ENCODE measurements around the gene FGFR2.
"Not testable (repeated sequence)": the region's sequence is repeated elsewhere in the genome, so short reads cannot be mapped to it uniquely, and the experiment has no call there.

The FGFR2 gene

DNA sequence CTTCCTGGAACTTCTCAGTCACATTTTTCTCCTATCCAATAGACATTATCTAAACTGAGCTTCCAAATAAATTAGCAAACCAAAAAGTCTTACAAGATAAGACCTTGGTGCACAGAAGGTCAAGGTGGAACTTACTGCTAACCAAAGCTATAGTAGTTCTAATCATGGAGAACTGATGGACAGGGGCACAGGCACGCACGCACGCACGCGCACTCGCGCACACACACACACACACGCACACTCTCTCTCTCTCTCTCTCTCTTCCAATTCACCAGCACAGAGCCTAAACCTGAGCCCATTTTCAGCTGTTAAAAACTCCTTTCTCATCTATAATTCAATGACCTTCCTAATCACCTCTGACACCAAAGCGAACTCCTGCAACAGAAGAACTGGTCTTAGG, 7.5 kb downstream of the FGFR2 start:
- no peak for DNase-seq (ENCODE audit: low read depth)

DNA sequence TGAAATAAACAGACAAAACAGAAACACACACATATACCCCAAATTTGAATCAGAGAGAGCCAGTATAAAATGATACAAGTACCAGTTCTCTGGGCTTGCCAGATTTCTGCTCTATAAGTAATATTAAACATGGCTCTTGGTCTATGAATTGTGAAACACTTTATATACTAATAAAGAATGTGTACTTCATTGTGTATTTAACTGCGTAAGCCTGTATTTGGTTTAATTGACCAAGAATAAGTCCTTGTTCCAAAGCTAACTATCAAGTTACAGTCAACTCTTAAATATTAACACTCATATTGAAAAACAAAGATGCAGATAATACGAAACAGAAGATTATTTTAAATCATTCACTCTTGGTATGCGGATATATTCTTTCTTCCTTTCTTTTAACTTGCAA, 8.7 kb downstream of the FGFR2 start:
- no peak for DNase-seq (ENCODE audit: low read depth)

DNA sequence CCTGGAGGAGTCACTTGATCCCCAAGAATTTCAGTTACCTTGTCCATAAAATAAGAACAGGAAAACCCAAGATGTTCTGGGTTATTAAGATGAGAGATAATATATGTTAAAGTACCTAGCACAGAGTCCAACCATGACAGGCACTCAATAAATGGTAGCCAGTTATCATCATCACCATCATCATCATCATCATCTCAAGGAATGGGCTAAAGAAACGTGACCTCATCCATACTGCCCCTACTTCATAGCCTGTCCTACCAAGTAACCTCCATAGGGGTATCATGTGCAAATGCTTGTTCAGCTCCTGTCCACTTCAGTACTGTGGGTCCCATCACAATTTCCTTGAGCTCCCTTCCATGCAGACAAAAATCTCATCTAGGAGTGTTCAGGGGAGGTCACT, 14.4 kb downstream of the FGFR2 start:
- no peak for DNase-seq (ENCODE audit: low read depth)

DNA sequence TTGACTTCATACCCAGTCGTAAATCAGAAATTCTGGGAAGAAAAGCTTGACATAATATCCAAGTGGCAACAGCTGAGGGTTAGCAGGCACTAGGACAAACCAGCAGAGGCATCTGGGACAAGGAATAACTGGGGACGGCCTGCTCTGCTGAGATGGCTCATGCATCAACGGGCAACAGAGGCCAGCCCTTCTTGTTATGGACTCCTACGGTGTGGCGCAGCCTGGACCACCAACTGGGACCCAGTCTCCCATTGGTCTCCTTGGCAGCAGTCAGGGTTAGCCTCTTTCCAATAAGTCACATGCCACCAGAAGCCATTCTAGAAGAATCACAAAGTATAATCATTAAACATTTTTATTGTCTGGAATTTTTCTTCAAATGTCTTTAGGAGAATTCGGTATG, 15.0 kb downstream of the FGFR2 start:
- no peak for DNase-seq (ENCODE audit: low read depth)

DNA sequence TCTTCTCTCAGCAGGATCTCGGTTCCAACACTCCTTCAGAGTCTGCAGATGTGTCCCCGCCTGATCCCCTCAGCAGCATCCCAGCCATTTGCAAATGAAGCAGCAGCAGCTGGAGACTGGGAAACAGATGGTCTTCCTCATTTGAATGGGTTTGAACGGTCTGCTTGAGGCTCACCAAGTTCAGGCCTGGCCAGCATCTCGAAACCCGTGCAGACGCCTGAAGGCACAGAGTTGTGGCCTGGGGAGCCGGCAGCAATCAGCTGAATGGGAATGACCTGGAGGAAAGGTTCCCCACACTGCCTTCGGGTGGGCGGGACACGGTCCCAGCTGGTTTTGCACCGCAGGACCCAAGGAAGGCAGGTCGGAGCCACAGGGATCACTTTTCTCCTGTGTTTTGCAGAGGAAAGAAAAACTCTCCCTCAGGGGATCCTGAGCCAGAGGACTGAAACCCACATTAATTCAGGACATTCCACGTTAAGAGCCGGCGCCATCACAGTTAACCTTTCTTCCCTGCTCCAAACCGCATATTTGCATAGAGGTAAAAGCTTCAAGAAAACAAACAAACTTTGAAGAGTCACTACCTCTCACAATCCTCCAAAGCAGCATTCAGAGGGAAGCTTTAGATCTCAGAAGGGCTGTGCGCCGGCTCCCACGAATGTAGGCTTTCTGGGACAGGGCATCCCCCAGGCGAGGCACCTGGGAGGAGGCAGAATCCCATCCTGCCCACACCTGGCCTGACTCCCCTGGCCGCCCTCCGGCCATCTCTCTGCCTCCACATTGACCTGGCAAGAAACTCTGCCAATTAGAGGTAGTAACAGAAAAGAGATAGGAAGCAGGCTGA, 17.7 kb downstream of the FGFR2 start:
- DNase-seq (ENCODE audit: low read depth): no peak

DNA sequence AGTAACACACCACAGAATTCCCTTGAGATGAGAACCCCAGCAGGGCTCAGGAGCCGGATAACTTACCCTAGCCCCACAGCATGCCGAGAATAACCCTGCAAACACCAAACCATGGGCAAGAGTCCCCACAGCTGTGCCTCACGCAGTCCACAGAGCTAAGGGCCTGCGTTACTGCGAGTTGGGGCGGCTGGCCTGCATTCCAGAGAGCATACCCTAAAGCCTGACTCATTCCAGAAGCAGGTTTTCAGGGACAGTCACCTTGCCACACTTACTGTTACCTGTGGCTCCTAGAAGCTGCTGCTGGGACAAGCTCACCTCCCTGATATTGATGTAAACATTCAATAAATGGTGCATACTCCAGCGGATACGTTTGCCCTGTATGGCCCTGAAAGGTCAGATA, 18.6 kb downstream of the FGFR2 start:
- no peak for DNase-seq (ENCODE audit: low read depth)

DNA sequence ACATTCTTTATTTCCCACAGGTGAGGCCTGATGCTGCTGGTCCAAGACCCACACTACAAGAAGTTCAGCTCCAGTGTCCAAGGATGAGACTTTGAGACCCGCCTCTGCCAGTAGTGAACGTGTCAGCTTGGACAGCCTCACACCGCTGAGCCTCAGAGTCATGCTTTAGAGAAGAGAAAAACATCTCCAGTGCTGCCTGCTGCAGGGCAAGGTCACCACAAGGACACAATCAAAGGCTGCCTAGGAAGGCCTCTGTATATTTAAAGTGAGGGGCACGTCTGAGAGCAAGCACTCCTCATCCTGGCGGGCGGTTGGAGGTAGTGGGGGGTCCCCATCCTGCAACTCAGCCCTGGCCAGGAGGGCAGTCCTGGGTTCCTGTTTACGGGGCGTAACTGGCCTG, 19.3 kb downstream of the FGFR2 start:
- DNase-seq (ENCODE audit: low read depth): no peak

DNA sequence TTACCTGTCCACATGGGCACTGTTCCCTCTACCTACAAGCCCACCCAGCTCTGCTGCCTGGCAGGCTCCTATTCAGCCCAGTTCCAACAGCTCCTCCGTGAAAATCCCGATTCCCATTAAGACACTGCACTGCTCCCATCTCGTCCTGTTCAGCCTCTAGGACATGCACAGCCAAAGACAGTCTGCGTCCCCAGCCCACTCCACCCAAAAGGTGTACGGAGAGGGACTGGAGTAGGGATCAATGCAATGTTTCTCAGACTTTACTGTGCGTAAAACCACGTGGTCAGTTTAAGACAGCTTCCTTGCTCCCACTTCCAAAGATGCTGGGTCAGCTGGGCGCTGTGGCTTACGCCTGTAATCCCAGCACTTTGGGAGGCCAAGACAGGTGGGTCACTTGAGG, 19.9 kb downstream of the FGFR2 start:
- no peak for DNase-seq (ENCODE audit: low read depth)

DNA sequence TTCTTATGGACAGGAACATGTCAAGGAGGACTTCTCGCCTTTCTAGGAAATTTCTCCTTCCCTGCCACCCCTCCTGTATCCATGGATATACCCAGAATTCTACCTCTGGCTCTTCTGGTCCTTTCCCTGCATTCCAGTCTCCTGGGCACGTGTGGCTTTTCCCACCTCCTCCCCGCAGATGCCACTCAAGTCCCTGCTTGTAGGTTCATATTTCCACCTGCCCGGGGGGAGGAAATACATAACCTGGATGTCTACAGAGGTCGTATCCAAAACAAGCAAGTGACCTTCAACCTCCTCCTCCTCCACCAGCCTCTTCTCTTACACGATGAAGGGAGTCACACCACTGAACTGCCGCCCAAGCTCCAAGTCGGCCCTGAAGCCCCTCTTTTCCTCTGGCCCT, 20.7 kb downstream of the FGFR2 start:
- no peak for DNase-seq (ENCODE audit: low read depth)

DNA sequence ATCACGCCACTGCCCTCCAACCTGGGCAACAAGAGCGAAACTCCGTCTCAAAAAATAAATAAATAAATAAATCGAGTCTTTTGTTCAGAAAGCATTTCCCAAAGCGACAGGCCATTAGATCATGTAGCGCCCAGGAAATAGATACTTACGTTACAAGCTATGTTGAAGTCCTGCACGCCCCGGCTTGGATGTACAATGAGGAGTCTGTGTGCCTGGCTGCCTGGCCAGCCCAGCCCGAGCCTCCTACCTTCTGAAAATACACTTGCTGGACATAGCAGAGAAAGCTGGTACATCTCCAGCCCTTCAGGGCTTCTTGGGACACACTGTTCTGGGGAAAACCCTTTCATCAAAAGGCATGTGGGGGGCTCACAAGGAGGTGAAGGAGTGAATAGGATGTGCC, 22.1 kb downstream of the FGFR2 start:
- DNase-seq (ENCODE audit: low read depth): no peak

DNA sequence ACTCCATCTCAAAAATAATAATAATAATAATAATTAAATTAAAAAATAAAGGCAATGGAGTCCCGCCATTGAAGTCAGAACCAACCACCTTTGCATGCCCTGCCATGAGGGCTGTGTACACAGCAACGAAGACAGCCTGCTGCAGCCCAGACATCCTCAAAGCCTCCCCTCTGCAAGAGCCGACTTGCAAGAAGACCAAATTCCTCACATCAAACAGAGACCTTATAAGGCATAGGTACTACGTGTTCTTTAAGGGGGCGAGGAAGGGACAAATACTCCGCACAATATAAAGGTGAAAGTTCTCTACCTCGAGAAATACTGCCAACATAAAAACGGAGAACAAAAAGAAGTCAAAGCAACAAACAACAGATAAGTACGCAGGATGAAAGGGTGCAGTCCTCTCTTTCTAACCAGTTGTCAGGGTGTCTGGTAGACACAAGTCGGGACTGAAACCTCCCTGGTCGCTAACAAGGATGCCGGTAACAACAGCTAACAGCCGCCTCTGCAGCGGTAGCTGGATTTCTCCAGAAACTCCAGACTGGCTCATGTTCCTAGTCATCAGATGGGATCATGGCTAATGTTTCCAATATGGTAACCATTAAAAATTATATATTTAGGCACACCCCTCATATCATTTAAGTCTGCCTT, 23.6 kb downstream of the FGFR2 start:
- no peak for DNase-seq (ENCODE audit: low read depth)

DNA sequence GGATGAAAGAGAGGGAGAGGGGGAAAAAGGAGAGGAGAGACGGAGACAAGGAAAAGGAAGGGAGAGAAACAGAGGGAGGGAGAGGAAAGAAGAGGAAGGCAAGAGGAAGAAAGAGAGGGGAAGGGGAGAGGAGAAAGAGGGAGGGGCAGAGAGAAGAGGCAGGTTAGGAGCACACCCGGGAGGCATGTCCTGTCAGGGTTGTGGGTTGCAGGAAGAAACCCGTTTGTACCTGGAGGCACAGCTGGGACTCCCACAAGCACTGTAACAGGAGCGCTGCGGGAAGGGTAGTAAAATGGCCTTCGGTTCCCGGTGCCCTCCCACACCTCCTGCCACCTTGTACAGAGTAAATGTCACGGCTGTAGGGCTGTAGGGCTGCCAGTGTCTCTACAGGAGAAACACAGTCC, 24.7 kb downstream of the FGFR2 start:
- DNase-seq (ENCODE audit: low read depth): no peak

DNA sequence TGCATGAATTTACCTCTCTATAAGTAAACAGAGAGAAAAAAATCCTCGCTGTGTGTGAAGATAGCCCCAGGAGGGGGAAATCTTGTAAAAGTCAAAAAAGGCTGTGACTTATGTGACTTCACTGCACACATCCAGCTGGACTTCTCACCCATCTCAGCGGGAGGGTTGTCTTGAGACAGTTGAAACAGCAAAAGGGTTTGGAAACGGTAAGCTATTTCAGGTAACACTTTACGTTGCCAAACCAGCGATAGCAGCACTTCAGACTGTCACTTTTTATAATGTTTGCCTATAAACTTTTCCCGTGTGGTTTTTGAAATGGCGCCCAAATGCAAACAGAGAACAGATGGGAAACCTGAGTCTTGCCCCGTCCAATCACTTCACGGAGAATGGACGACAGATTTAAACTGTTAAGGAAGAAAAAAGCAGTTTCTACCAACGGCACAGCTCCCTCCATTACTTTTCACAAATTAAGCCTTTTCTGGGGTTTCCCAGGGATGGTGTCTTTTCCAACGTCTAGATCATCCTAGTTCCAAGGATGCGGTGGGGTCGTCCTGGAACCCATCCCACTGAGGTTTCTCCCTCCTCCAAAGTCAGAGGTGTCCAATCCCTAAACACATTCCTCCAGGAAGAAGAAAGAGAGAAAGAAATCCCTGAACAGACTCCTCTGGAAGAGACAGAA, 25.2 kb downstream of the FGFR2 start:
- DNase-seq (ENCODE audit: low read depth): no peak

DNA sequence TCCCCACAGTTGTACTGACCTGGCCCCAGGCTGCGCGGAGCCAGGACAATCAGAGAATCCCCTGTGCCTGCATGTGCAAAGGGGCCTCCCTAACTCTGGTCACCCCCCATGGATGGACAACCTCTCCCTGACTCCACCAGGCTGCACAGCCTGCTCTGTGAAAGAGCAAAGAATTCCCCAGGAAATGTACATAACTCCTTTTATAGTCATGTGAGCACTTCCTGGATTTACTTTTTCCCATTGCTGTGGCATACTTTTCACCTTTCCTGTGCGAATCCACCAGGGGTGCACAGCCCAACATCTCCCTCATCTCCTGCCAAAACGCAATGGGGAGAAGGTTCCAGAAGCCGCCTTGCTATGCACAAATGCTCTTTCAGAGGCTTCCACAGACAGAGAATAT, 27.9 kb downstream of the FGFR2 start:
- DNase-seq (ENCODE audit: low read depth): no peak

DNA sequence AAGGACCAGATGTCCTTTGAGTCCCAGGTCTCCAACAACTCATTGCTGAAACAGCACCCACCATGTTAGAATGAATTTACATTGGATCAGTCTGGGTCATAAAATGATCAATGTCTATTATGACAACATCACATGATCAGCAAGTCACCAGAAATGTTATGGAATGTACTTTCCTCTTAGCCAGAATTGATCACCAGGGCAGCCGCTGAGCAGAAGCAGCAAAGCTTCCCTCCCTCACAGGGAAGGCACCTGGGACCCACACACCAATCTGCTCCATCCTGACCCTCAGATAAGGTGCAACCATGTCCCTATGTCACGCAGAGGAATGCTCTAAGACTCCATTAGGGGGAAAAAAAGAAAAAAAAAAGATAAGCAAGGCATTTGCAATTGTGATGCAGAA, 30.0 kb downstream of the FGFR2 start:
- DNase-seq (ENCODE audit: low read depth): no peak

DNA sequence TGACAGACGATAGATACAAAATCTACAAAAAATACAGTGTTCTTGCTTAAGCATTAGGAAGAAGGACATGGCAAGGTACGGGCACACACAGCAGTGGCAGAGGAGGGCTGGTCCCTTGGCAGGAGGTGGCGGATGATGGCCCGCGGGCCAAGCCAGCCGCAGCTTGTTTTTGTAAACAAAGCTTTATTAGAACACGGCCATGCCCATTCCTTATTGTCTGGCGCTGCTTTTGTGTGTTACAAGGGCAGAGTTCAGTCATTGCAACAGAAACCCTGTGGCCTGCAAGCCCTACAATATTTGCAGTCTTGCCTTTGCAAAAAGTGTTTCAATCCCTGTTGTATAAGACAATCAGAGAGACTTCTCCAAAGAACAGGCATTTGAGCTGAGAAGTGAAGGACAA, 30.7 kb downstream of the FGFR2 start:
- DNase-seq (ENCODE audit: low read depth): no peak

DNA sequence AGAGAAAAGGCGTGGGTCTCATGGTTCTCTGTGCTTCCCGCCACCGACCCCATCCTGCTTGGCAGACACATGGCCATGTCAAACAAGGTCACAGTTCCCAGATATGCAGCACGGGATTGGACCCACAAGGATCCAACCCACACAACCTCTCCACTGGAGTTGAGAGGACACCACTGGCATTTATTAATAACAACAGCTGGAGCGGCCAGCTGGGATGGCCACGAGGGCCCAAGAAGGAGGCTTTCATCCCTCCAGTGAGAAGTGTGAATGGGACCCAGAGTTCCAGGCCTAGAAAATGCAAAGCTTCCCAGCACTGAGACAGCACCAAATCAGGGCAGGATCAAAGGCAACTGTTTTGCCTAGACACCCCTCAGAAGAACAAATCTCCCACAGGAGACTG, 31.5 kb downstream of the FGFR2 start:
- no peak for DNase-seq (ENCODE audit: low read depth)

DNA sequence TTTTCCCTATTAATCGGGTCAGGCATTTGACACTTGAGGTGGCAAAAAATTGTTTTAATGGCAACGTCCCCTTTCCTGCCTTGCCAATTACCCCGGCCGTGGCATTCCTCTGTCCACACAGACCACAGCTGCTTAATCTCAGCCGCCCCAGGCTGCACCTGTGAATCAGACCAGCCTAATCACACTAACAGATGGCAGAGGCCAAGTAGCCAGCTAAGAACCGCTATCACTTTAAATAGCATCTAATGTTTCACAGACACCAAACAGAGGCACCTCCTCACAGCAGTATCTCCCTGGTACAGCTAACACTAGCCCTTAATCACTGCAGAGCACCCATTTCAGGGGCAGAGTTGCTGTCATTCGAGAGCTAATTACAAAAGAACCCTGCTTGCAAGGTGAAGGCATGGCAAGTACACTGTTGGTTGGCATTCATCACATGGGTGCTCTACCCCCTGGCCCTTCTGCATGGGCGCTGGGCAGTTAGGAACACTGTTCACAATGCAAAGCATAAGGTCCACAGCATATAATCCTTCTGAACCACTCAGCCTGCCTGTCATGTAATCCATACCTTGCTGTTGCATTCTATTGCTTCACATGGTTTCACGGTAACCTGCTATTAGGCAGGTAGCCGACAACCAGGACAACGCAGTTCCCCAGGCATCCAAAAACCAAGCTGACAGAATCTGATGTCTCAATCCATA, 38.8 kb downstream of the FGFR2 start:
- DNase-seq (ENCODE audit: low read depth): no peak

DNA sequence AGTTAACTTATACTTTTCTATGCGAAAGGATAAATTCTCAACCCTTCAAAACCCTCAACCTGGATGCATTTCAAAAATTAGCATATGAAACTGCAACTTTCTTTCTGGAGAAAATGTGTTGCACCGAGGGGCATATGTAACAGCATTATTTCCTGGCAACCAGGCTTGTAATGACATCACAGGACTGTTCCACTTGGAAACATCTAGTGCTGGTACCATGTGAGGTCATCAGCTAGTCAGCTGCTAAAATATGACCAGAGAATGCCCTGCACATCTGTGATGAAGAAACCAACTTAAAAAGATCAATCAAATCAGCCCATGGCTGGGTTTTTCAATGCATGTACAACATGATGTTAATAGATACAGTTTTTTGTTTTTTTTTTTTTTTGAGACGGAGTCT, 40.0 kb downstream of the FGFR2 start:
- DNase-seq (ENCODE audit: low read depth): no peak

DNA sequence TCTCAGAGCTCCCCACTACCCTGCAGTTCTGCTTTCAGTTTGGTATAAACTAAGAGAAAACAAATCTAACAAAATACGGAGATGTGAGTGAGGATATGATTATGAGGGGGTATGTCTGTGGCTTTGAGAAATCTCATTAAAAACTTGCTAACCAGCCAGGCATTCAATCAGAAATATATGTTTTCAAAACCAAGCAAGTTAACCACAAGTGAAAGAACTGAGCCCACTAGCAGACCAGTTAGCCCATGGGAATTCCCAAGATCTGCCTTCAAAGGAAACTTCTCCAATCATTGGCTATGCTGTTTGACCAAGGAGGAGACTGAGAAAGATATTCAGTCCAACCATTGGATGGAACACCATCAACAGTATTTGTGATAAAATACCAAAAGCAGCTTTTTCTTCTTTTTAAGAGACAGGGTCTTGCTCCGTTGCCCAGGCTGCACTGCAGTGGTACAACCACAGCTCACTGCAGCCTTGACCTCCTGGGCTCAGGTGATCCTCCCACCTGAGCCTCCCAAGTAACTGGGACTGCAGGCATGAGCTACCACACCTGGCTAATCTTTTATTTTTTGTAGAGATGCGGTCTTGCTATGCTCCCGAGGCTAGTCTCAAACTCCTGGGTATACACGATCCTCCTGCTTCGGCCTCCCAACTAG, 41.2 kb downstream of the FGFR2 start:
- DNase-seq (ENCODE audit: low read depth): no peak

DNA sequence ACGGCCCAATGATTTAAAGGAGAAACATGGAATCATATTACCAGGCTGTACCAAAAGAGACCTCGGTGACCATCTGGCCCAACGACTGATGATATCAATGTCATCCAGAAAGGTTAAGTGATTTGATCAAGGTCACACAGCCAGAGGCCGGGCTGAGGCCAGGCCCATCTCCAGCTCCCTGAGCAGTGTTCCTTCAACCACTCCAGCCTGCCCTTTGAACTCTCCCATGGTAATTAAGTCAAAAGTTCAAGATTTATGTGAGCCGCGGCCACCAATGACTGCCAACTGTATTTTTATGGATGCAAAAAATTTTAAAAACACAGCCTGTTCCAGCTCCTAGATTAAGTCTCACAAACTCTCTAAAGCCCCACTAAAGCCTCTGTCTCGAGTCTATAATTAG, 41.8 kb downstream of the FGFR2 start:
- DNase-seq (ENCODE audit: low read depth): no peak

DNA sequence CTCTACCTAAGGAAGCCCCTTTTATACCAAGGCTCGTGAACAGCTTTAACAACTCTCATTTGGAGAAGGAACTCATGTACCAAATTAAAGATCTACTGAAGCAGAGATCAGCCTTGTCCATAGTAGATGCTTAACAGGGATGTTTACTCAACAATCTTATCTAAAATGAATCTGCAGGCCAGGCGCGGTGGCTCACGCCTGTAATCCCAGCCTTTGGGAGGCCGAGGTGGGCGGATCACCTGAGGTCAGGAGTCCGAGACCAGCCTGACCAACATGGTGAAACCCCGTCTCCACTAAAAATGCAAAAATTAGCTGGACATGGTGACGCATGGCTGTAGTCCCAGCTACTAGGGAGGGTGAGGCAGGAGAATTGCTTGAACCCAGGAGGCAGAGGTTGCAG, 43.3 kb downstream of the FGFR2 start:
- DNase-seq (ENCODE audit: low read depth): not testable (repeated sequence)
